Measurements from ENCODE around the gene CTSW. TPM values are rescaled to one million over a fixed set of nuclear protein-coding genes. Genes with fewer than 3 reads are reported as not detected.

The CTSW gene
- total and polyA plus RNA-seq, 2 donors (not counting 1 experiment from before 2014, with no cell fraction given) = 0.84 to 4.6 TPM

DNA sequence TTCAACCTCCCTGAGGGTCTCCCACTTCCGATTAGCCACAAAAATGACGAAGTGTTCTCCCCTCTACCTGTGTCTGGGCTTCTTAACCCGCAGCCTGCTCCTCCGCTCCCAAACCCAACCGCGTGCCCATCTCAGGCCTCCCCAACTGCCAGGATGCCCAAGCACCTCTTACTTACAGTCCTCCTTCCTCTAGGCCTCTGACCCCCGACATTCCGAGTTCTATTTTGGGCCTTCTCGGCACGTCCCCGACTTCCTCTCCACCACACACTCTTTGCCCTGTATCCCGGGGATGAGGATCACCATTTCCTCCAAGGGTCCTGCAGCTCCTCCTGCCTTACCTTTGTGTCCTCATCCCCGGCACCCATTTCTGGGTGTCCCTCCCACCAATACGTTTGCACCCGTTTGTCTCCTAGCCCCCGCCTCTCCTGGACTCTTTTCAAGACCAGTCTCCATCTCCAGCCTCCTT is 19.8 kb upstream of the CTSW start:
- WGBS (ENCODE audit: insufficient coverage) = under 1% methylated on average over 16 of the region's 16 CpGs
- POLR2A ChIA-PET = interaction anchor here (0.8 to 4.8 kb wide), 16 partner anchors 10 to 742 kb away, joined by 3 to 65 read pairs (median 9); partner anchors contain the start of genes BANF1, C11orf68, CCDC85B and EIF1AD
- H3K4me2 ChIP-seq (replicated peaks; ENCODE audit: low read depth, low read length, poor library complexity, severe bottlenecking) = peak overlapping the region; percentile 94
- peaks cover 57% of the 10 kb centered on the region for H3K79me2 ChIP-seq (ENCODE audit: control insufficient read depth, insufficient read depth, low read length)
- H3K4me1 ChIP-seq (ENCODE audit: control insufficient read depth in 2 of 2, insufficient read depth in 2 of 2, low read length in 2 of 2) = peaks cover 27 to 52% of the 10 kb centered on the region in 2 donors
- H3K4me1 Mint-ChIP-seq = peaks cover 42% of the 10 kb centered on the region
- no peak for ATAC-seq (ENCODE audit: low read depth)
- H3K9ac ChIP-seq (ENCODE audit: low read length) = peak overlapping the region; percentile 79
- H3K9me3 Mint-ChIP-seq (ENCODE audit: insufficient read depth) = no peaks in the 10 kb centered on the region
- H4K20me1 ChIP-seq (ENCODE audit: control insufficient read depth, insufficient read depth, low read length, poor library complexity, severe bottlenecking) = peaks cover 61% of the 10 kb centered on the region
- peaks cover 0 to 53% of the 10 kb centered on the region in 2 experiments for H3K36me3 ChIP-seq (replicated peaks in 1 of 2; ENCODE audit: control extremely low read depth in 1 of 2, control insufficient read depth in 1 of 2, extremely low read depth in 1 of 2, insufficient read depth in 2 of 2, low read length in 1 of 2)
- peak overlapping the region; percentile 77 to 89 for H3K27ac ChIP-seq (ENCODE audit: low read length in 2 of 2)
- peak overlapping the region; percentile 98 for H3K27ac Mint-ChIP-seq
- CTCF ChIA-PET = interaction anchor here (0.5 to 8.6 kb wide), 34 partner anchors 9 to 528 kb away, joined by 3 to 244 read pairs (median 4); partner anchors contain the start of genes AP5B1, BANF1, C11orf68 and CCDC85B
- peak overlapping the region; percentile 92 for H3K4me3 Mint-ChIP-seq
- H3K9me3 ChIP-seq (ENCODE audit: control extremely low read depth in 1 of 3, control insufficient read depth in 2 of 3, insufficient read depth in 1 of 3, low read length in 2 of 3) = no peaks in the 10 kb centered on the region
- H3K27me3 Mint-ChIP-seq = no peaks in the 10 kb centered on the region
- DNase-seq = no peak
- H3K4me3 ChIP-seq (ENCODE audit: control extremely low read depth in 1 of 5, extremely low read depth in 1 of 5, insufficient read depth in 1 of 5, low read depth in 2 of 5, low read length in 4 of 5) = peak overlapping the region; percentile 81 to 98 (median 95)
- TF ChIP-seq EZH2 (IDR thresholded peaks at IDR 0.05; ENCODE audit: borderline replicate concordance, insufficient read depth, low read depth, low read length, poor library complexity, severe bottlenecking) = no peak
- TF ChIP-seq, protein P1, sequence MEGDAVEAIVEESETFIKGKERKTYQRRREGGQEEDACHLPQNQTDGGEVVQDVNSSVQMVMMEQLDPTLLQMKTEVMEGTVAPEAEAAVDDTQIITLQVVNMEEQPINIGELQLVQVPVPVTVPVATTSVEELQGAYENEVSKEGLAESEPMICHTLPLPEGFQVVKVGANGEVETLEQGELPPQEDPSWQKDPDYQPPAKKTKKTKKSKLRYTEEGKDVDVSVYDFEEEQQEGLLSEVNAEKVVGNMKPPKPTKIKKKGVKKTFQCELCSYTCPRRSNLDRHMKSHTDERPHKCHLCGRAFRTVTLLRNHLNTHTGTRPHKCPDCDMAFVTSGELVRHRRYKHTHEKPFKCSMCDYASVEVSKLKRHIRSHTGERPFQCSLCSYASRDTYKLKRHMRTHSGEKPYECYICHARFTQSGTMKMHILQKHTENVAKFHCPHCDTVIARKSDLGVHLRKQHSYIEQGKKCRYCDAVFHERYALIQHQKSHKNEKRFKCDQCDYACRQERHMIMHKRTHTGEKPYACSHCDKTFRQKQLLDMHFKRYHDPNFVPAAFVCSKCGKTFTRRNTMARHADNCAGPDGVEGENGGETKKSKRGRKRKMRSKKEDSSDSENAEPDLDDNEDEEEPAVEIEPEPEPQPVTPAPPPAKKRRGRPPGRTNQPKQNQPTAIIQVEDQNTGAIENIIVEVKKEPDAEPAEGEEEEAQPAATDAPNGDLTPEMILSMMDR (IDR thresholded peaks at IDR 0.05) = no peak
- H3K27me3 ChIP-seq (replicated peaks in 1 of 4; ENCODE audit: control extremely low read depth in 1 of 4, control insufficient read depth in 3 of 4, insufficient read depth in 4 of 4, low read length in 3 of 4) = no peaks in the 10 kb centered on the region
- peak overlapping the region; percentile 85 for H2AFZ ChIP-seq (ENCODE audit: insufficient read depth, low read depth, low read length, poor library complexity, severe bottlenecking)
- intact Hi-C loops (cut with micrococcal nuclease) = loop anchor here (1.0 to 5.0 kb wide), 11 partner anchors 13 to 407 kb away; partner anchors contain the start of genes AP5B1, BANF1, C11orf68 and DRAP1

All from B cell (primary cell).